Activated naive CD4-positive, alpha-beta T cell treated with Interleukin-2 at 50 U/mL for 16 hours (primary cell): ENCODE results near the gene MCOLN1.

Source experiments
- DNase-seq: peaks from one replicate; pipeline ENCODE4 v3.0.0-alpha.2; 2020

MCOLN1 gene

DNA sequence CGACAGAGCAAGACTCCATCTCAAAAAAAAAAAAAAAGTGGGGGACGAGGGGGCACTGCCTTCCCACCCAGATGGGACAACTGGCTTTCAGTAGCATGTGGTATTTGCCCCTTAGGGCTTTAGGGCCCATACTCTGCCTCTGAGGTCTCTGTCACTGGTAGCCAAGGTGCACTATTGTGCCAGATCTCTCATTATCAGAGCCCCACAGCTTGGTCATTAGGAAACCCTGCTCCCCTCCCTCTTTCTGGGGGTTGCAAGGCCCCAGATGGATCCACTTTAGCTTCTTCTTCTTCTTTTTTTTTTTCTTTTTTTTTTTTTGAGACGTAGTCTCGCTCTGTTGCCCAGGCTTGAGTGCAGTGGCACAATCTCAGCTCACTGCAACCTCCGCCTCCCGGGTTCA lies 17.7 kb upstream of the MCOLN1 start:
- DNase-seq, result no peak

- DNase-seq, result no peak
Measured at GRCh38 chr19:7505288-7505681, 17.1 kb upstream of the MCOLN1 start.

- no peak for DNase-seq
Measured at GRCh38 chr19:7505682-7506384, 16.6 kb upstream of the MCOLN1 start.

- peak; percentile 54 for DNase-seq
Measured at GRCh38 chr19:7506385-7507328, 15.8 kb upstream of the MCOLN1 start.

GRCh38 chr19:7507884-7508283 lies 14.5 kb upstream of the MCOLN1 start:
- DNase-seq, result no peak

GRCh38 chr19:7509625-7510024 lies 12.8 kb upstream of the MCOLN1 start:
- DNase-seq, result no peak

DNA sequence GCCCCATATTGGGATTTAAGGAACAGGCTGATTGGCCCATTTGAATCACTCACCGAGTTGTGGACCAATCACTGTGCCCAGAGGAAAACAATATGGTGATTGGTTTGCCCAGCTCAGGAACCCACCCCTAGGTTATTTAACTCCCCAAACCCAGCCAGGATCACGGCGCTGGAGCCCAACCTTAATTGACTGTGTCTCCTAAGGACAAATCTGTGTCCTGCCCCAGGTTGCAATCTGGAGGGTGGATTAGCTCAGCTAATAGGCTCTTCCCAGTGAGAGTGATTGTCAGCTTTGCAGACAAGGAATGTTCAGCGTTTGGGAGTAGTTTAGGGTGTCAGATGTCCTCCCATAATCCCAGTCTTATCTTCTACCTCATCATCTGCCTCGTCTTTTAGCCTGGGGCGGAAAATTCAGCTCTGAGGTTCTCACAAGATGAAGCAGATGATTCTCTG lies 10.0 kb upstream of the MCOLN1 start:
- no peak for DNase-seq

GRCh38 chr19:7513809-7514642 lies 8.4 kb upstream of the MCOLN1 start:
- DNase-seq, result no peak

GRCh38 chr19:7515110-7515644 lies 7.2 kb upstream of the MCOLN1 start:
- DNase-seq, result no peak

DNA sequence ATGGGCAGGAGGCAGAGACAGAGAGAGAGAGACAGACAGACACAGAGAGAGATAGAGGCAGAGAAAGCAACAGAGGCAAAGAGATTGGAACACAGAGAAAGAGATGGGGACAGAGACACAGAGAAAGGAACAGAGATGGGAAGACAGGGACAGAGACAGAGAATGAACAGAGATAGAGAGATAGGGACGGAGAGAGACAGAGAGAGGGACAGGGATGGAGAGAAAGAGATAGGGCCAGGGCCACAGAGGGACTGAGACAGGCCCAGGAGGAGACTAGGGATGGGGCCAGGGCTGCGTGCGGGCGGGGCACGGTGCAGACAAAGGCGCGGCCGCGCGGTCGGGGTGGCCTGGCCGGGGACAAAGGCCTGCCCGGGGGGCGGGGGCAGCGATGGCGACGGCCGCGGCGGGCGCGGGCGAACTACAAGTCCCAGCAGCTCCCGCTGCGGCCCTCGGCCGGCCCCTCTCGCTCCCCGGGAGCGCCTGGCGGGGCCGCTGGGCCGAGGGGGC lies 6.7 kb upstream of the MCOLN1 start, which contains the start of gene ZNF358:
ZNF358 (plus strand) TSS at position 459 of the 507 bp plus-strand sequence. CDS start 3,140 bp downstream, outside the sequence.
- DNase-seq, result peak; percentile 38

DNA sequence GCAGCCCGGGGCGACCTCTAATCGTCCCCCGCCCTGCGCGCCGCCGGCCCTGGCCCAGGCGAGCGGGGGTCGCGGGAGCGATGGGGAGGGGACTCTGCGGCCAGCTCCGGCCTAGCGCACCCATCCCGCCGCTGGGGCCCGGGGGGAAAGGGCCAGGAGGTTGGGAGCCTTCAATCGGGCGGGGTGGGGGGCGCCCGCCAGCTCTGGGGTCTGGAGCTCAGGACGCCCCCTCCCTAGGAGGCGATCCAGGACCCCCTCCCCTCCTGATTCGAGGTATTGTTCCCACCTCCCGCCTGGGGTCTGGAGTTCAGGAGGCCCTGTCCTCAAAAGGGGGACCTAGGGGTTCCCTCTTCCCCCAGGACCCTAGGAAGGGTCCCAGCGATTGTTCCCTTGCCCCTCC lies 6.1 kb upstream of the MCOLN1 start:
- DNase-seq, result no peak

GRCh38 chr19:7516878-7517277 lies 5.5 kb upstream of the MCOLN1 start:
- no peak for DNase-seq

DNA sequence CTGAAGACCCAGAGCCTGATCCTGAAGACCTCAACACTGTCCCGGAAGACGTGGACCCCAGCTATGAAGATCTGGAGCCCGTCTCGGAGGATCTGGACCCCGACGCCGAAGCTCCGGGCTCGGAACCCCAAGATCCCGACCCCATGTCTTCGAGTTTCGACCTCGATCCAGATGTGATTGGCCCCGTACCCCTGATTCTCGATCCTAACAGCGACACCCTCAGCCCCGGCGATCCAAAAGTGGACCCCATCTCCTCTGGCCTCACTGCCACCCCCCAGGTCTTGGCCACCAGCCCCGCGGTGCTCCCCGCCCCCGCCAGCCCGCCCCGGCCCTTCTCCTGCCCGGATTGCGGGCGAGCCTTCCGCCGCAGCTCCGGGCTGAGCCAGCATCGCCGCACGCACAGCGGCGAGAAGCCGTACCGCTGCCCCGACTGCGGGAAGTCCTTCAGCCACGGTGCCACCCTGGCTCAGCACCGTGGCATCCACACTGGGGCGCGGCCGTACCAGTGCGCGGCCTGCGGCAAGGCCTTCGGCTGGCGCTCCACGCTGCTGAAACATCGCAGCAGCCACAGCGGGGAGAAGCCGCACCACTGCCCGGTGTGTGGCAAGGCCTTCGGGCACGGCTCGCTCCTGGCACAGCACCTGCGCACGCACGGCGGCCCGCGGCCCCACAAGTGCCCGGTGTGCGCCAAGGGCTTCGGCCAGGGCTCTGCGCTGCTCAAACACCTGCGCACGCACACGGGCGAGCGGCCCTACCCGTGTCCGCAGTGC lies 2.9 kb upstream of the MCOLN1 start:
- no peak for DNase-seq

DNA sequence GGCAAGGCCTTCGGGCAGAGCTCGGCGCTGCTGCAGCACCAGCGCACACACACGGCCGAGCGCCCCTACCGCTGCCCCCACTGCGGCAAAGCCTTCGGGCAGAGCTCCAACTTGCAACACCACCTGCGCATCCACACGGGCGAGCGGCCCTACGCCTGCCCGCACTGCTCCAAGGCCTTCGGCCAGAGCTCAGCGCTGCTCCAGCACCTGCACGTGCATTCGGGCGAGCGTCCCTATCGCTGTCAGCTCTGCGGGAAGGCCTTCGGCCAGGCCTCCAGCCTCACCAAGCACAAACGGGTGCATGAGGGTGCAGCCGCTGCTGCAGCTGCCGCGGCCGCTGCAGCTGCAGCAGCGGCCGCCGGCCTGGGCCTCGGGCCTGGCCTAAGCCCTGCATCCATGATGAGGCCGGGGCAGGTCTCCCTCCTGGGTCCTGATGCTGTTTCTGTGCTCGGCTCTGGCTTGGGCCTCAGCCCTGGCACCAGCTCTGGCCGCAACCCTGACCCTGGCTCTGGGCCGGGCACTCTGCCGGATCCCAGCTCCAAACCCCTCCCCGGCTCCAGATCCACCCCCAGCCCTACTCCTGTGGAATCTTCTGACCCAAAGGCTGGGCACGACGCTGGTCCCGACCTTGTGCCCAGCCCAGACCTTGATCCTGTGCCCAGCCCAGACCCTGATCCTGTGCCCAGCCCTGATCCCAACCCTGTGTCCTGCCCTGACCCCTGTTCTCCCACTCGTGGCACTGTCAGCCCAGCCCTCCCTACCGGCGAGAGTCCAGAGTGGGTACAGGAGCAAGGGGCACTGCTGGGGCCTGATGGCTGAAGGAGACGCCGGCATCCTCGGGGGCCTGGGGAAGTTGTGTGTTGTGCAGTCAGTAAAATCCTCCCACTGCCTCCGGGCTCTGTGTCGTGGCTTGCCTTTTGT lies 2.0 kb upstream of the MCOLN1 start:
- no peak for DNase-seq

DNA sequence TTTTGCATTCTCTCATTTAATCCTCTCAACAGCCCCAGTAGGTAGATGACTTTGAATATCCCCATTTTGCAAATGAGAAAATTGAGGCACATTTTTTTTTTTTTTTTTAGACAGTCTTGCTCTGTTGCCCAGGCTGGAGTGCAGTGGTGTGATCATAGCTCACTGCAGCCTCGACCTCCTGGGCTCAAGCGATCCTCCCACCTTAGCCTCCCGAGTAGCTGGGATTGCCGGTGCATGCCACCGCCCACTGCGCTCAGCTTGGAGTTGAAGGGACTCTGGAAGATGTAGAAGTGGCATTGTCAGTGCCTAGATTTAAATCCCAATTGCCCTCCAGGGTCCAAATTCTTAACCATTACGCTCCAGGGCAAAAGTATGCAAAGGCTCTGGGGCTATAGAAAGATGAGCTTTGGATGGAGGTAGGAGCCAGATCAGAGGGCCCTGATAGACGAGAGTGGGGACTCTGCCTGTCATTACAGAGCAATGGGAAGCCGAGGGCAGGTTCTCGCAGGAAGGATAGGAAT lies 813 bp upstream of the MCOLN1 start:
- no peak for DNase-seq

- DNase-seq, result no peak
Measured at GRCh38 chr19:7522923-7523667, 671 bp downstream of the MCOLN1 start.

GRCh38 chr19:7524523-7524922 lies 2.1 kb downstream of the MCOLN1 start:
- no peak for DNase-seq

DNA sequence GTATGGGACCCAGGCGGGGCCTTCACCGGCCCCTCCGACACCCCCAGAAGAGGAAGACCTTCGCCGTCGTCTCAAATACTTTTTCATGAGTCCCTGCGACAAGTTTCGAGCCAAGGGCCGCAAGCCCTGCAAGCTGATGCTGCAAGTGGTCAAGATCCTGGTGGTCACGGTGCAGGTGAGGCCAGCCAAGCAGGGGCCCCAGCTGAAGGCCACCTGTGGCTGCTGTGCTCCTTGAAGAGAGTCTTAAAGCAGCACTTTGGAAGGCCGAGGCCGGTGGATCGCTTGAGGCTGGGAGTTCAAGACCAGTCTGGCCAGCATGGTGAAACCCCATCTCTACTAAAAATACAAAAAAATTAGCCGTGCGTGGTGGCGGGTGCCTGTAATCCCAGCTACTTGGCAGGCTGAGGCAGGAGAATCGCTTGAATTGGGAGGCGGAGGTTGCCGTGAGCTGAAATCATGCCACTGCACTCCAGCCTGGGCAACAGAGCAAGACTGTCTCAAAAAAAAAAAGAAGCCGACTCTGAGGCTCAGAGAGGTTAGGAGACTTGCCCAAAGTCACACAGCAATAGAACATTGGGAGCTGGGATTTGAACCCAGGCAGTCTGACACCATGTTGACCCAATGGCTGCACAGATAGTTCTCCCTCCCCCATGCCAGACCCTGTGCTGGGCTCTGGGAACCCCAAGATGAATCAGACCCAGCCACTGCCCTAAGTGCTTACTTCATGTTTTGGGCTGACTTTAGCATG lies 2.7 kb downstream of the MCOLN1 start:
- no peak for DNase-seq
